ENCODE results near the gene ATXN1.

Gene ATXN1

GRCh38 chr6:16433338-16433890 lies 327.8 kb downstream of the ATXN1 start:
- no peak overlapping the region for H3K27ac ChIP-seq (ENCODE audit: low read depth, low read length)
- no peak overlapping the region for H3K56ac ChIP-seq (ENCODE audit: low read length)
- no peak overlapping the region for H4K8ac ChIP-seq (ENCODE audit: low read depth, low read length)
- no peak overlapping the region for H2BK5ac ChIP-seq (ENCODE audit: low read length)
- H2AK5ac ChIP-seq (ENCODE audit: low read length): no peak overlapping the region
- no peak overlapping the region for H4K5ac ChIP-seq (ENCODE audit: low read length)
- no peak overlapping the region for H3K18ac ChIP-seq (ENCODE audit: low read length)
- DNase-seq: no peak
- no peak overlapping the region for H3K4ac ChIP-seq (ENCODE audit: low read depth, low read length)
- no peaks in the 10 kb centered on the region for H3K79me2 ChIP-seq (ENCODE audit: control insufficient read depth, insufficient read depth, low read length)
- no peak overlapping the region for H2BK120ac ChIP-seq (ENCODE audit: low read depth, low read length)
- no peaks in the 10 kb centered on the region for H3K36me3 ChIP-seq (ENCODE audit: control insufficient read depth, insufficient read depth, low read length)
- no peak overlapping the region for H3K9ac ChIP-seq (ENCODE audit: low read length)
- H3K4me3 ChIP-seq (ENCODE audit: low read length): no peak overlapping the region
- H3K27me3 ChIP-seq (ENCODE audit: insufficient read depth, low read length, poor library complexity): no peaks in the 10 kb centered on the region
- no peaks in the 10 kb centered on the region for H3K4me1 ChIP-seq (ENCODE audit: control insufficient read depth, low read depth, low read length)
- no peak overlapping the region for H3K4me2 ChIP-seq (ENCODE audit: low read length)
- H2BK15ac ChIP-seq (replicated peaks; ENCODE audit: low read depth): no peak overlapping the region
- H3K79me1 ChIP-seq (ENCODE audit: low read length): no peaks in the 10 kb centered on the region
- H3K23ac ChIP-seq (ENCODE audit: low read length): no peak overlapping the region
- no CpG with 5 or more reads among the region's 11 CpGs for WGBS (ENCODE audit: extremely low coverage, insufficient coverage, low lambda C conversion rate)

GRCh38 chr6:16432075-16433032 lies 328.9 kb downstream of the ATXN1 start:
- Histone ChIP-seq H3K9ac (ENCODE audit: low read length) (no peak overlapping the region), H3K79me2 (ENCODE audit: control insufficient read depth, insufficient read depth, low read length) (no peaks in the 10 kb centered on the region), H3K18ac (ENCODE audit: low read length) (no peak overlapping the region), H3K56ac (ENCODE audit: low read length) (no peak overlapping the region), H4K8ac (ENCODE audit: low read depth, low read length) (no peak overlapping the region), H3K4me2 (ENCODE audit: low read length) (no peak overlapping the region), H3K4me1 (ENCODE audit: control insufficient read depth, low read depth, low read length) (no peaks in the 10 kb centered on the region), H3K36me3 (ENCODE audit: control insufficient read depth, insufficient read depth, low read length) (no peaks in the 10 kb centered on the region), H3K23ac (ENCODE audit: low read length) (no peak overlapping the region), H2BK5ac (ENCODE audit: low read length) (no peak overlapping the region), H3K4ac (ENCODE audit: low read depth, low read length) (no peak overlapping the region), H2BK120ac (ENCODE audit: low read depth, low read length) (no peak overlapping the region), H3K27me3 (ENCODE audit: insufficient read depth, low read length, poor library complexity) (no peaks in the 10 kb centered on the region), H2BK15ac (replicated peaks; ENCODE audit: low read depth) (no peak overlapping the region), H3K79me1 (ENCODE audit: low read length) (no peaks in the 10 kb centered on the region), H2AK5ac (ENCODE audit: low read length) (no peak overlapping the region), H3K27ac (ENCODE audit: low read depth, low read length) (no peak overlapping the region), H3K4me3 (ENCODE audit: low read length) (no peak overlapping the region), H4K5ac (ENCODE audit: low read length) (no peak overlapping the region)
- DNase-seq: no peak
- no CpG with 5 or more reads among the region's 6 CpGs for WGBS (ENCODE audit: extremely low coverage, insufficient coverage, low lambda C conversion rate)

- Histone ChIP-seq H4K8ac (ENCODE audit: low read depth, low read length) (no peak overlapping the region), H2BK5ac (ENCODE audit: low read length) (no peak overlapping the region), H3K79me2 (ENCODE audit: control insufficient read depth, insufficient read depth, low read length) (no peaks in the 10 kb centered on the region), H3K18ac (ENCODE audit: low read length) (no peak overlapping the region), H3K56ac (ENCODE audit: low read length) (no peak overlapping the region), H3K23ac (ENCODE audit: low read length) (no peak overlapping the region), H3K27ac (ENCODE audit: low read depth, low read length) (no peak overlapping the region), H3K4me1 (ENCODE audit: control insufficient read depth, low read depth, low read length) (no peaks in the 10 kb centered on the region), H3K4me3 (ENCODE audit: low read length) (no peak overlapping the region), H2BK120ac (ENCODE audit: low read depth, low read length) (no peak overlapping the region), H3K4ac (ENCODE audit: low read depth, low read length) (no peak overlapping the region), H3K27me3 (ENCODE audit: insufficient read depth, low read length, poor library complexity) (no peaks in the 10 kb centered on the region), H2BK15ac (replicated peaks; ENCODE audit: low read depth) (no peak overlapping the region), H3K36me3 (ENCODE audit: control insufficient read depth, insufficient read depth, low read length) (no peaks in the 10 kb centered on the region), H4K5ac (ENCODE audit: low read length) (no peak overlapping the region), H3K9ac (ENCODE audit: low read length) (no peak overlapping the region), H2AK5ac (ENCODE audit: low read length) (no peak overlapping the region), H3K4me2 (ENCODE audit: low read length) (no peak overlapping the region), H3K79me1 (ENCODE audit: low read length) (no peaks in the 10 kb centered on the region)
- no CpG with 5 or more reads among the region's 3 CpGs for WGBS (ENCODE audit: extremely low coverage, insufficient coverage, low lambda C conversion rate)
- no peak for DNase-seq
These were observed 330.2 kb downstream of the ATXN1 start for GRCh38 chr6:16431106-16431505.

- no CpG with 5 or more reads among the region's 9 CpGs for WGBS (ENCODE audit: extremely low coverage, insufficient coverage, low lambda C conversion rate)
- no peak overlapping the region for H4K5ac ChIP-seq (ENCODE audit: low read length)
- no peak overlapping the region for H4K8ac ChIP-seq (ENCODE audit: low read depth, low read length)
- H3K79me2 ChIP-seq (ENCODE audit: control insufficient read depth, insufficient read depth, low read length): no peaks in the 10 kb centered on the region
- H2BK120ac ChIP-seq (ENCODE audit: low read depth, low read length): no peak overlapping the region
- no peak overlapping the region for H3K23ac ChIP-seq (ENCODE audit: low read length)
- no peaks in the 10 kb centered on the region for H3K4me1 ChIP-seq (ENCODE audit: control insufficient read depth, low read depth, low read length)
- H3K4me2 ChIP-seq (ENCODE audit: low read length): no peak overlapping the region
- no peak overlapping the region for H2BK15ac ChIP-seq (replicated peaks; ENCODE audit: low read depth)
- H3K4ac ChIP-seq (ENCODE audit: low read depth, low read length): no peak overlapping the region
- H3K27ac ChIP-seq (ENCODE audit: low read depth, low read length): no peak overlapping the region
- H3K9ac ChIP-seq (ENCODE audit: low read length): no peak overlapping the region
- DNase-seq: no peak
- H3K79me1 ChIP-seq (ENCODE audit: low read length): no peaks in the 10 kb centered on the region
- H3K36me3 ChIP-seq (ENCODE audit: control insufficient read depth, insufficient read depth, low read length): no peaks in the 10 kb centered on the region
- no peak overlapping the region for H2BK5ac ChIP-seq (ENCODE audit: low read length)
- no peak overlapping the region for H3K56ac ChIP-seq (ENCODE audit: low read length)
- H2AK5ac ChIP-seq (ENCODE audit: low read length): no peak overlapping the region
- H3K27me3 ChIP-seq (ENCODE audit: insufficient read depth, low read length, poor library complexity): no peaks in the 10 kb centered on the region
- no peak overlapping the region for H3K4me3 ChIP-seq (ENCODE audit: low read length)
- no peak overlapping the region for H3K18ac ChIP-seq (ENCODE audit: low read length)
These were observed 330.7 kb downstream of the ATXN1 start for GRCh38 chr6:16430391-16431089.

- H3K36me3 ChIP-seq (ENCODE audit: control insufficient read depth, insufficient read depth, low read length): no peaks in the 10 kb centered on the region
- no peak overlapping the region for H3K4ac ChIP-seq (ENCODE audit: low read depth, low read length)
- no peak overlapping the region for H3K4me3 ChIP-seq (ENCODE audit: low read length)
- H3K4me2 ChIP-seq (ENCODE audit: low read length): no peak overlapping the region
- no peak overlapping the region for H3K27ac ChIP-seq (ENCODE audit: low read depth, low read length)
- H2AK5ac ChIP-seq (ENCODE audit: low read length): no peak overlapping the region
- no peak overlapping the region for H2BK15ac ChIP-seq (replicated peaks; ENCODE audit: low read depth)
- no peak overlapping the region for H4K5ac ChIP-seq (ENCODE audit: low read length)
- no peak for DNase-seq
- H4K8ac ChIP-seq (ENCODE audit: low read depth, low read length): no peak overlapping the region
- no CpG with 5 or more reads among the region's 10 CpGs for WGBS (ENCODE audit: extremely low coverage, insufficient coverage, low lambda C conversion rate)
- no peaks in the 10 kb centered on the region for H3K27me3 ChIP-seq (ENCODE audit: insufficient read depth, low read length, poor library complexity)
- no peaks in the 10 kb centered on the region for H3K4me1 ChIP-seq (ENCODE audit: control insufficient read depth, low read depth, low read length)
- no peak overlapping the region for H3K9ac ChIP-seq (ENCODE audit: low read length)
- H2BK120ac ChIP-seq (ENCODE audit: low read depth, low read length): no peak overlapping the region
- no peak overlapping the region for H3K18ac ChIP-seq (ENCODE audit: low read length)
- no peaks in the 10 kb centered on the region for H3K79me2 ChIP-seq (ENCODE audit: control insufficient read depth, insufficient read depth, low read length)
- no peak overlapping the region for H2BK5ac ChIP-seq (ENCODE audit: low read length)
- H3K79me1 ChIP-seq (ENCODE audit: low read length): no peaks in the 10 kb centered on the region
- no peak overlapping the region for H3K56ac ChIP-seq (ENCODE audit: low read length)
- H3K23ac ChIP-seq (ENCODE audit: low read length): no peak overlapping the region
These were observed 331.6 kb downstream of the ATXN1 start for GRCh38 chr6:16429669-16430068.
